IMR-90 (cell line): ENCODE measurements around the gene MOV10L1. TPM values are rescaled to one million over a fixed set of nuclear protein-coding genes. Genes with fewer than 3 reads are reported as not detected.

Experiments used
- ATAC-seq: fragments of 200-7000 bp; cut with Tn5 transposase; 2 replicates; pipeline ENCODE4 v1.9.1; 2020; ENCODE audit warnings: low read depth, mild to moderate bottlenecking, moderate library complexity
- BruUV-seq: library from RNA; stranded (reverse); fragments of 400-500 nt; replicated peaks from 2 replicates; lab custom pipeline; 2021; lab: Mats Ljungman, UMichigan
- CTCF ChIA-PET: fragments of 300-600 bp; formaldehyde crosslinking; extraction: SDS; loops from one replicate; lab custom pipeline; 2021; ENCODE audit warnings: antibody characterized with exemption; lab: Yijun Ruan, JAX
- POLR2A ChIA-PET: fragments of 300-600 bp; sonication (Branson Sonifier 250); formaldehyde crosslinking; loops from one replicate; lab custom pipeline; 2022; ENCODE audit warnings: antibody characterized with exemption; ENCODE audit not compliant: unreplicated experiment; lab: Charles Lee
- DNase-seq: peaks from one replicate; pipeline ENCODE4 v3.0.0; 2013
- H2AFZ ChIP-seq: replicated peaks from 2 replicates; pipeline ENCODE3; 2013; ENCODE audit warnings: low read length, mild to moderate bottlenecking; ENCODE audit not compliant: poor library complexity
- H2AK5ac ChIP-seq: 2 replicates; pipeline ENCODE4 v1.6.1; 2013; ENCODE audit warnings: low read depth, low read length, inconsistent platforms
- H2AK9ac ChIP-seq: replicated peaks from 2 replicates; pipeline ENCODE3; 2013; ENCODE audit warnings: mild to moderate bottlenecking, low read depth, low read length, moderate library complexity; ENCODE audit not compliant: poor library complexity
- H2BK120ac ChIP-seq: 2 replicates; pipeline ENCODE4 v1.6.1; 2013; ENCODE audit warnings: low read depth, low read length, inconsistent platforms
- H2BK15ac ChIP-seq: 3 replicates; pipeline ENCODE4 v1.6.1; 2013; ENCODE audit warnings: low read depth, low read length, inconsistent platforms
- H2BK20ac ChIP-seq: 2 replicates; pipeline ENCODE4 v1.6.1; 2013; ENCODE audit warnings: low read depth, mild to moderate bottlenecking, inconsistent platforms, low read length, moderate library complexity
- H2BK5ac ChIP-seq: 2 replicates; pipeline ENCODE4 v1.6.1; 2013; ENCODE audit warnings: mild to moderate bottlenecking, low read depth, low read length, inconsistent platforms; ENCODE audit not compliant: poor library complexity, severe bottlenecking
- H3K14ac ChIP-seq: replicated peaks from 2 replicates; pipeline ENCODE4 v1.6.1; 2013; ENCODE audit warnings: low read depth, low read length, inconsistent platforms
- H3K18ac ChIP-seq: 2 replicates; pipeline ENCODE4 v1.6.1; 2013; ENCODE audit warnings: low read depth, low read length, control low read depth
- H3K23ac ChIP-seq: 2 replicates; pipeline ENCODE4 v1.6.1; 2013; ENCODE audit warnings: low read depth, low read length, inconsistent platforms
- H3K27ac ChIP-seq: 2 replicates; pipeline ENCODE4 v1.5.1; 2013; ENCODE audit warnings: mild to moderate bottlenecking, control low read depth, low read length; ENCODE audit not compliant: insufficient read depth
- H3K27me3 ChIP-seq: 2 replicates; pipeline ENCODE4 v1.6.1; 2013; ENCODE audit warnings: low read length; ENCODE audit not compliant: control insufficient read depth, insufficient read depth
- H3K36me3 ChIP-seq: 2 replicates; pipeline ENCODE4 v1.6.1; 2013; ENCODE audit warnings: low read length, mixed read lengths; ENCODE audit not compliant: control insufficient read depth, insufficient read depth
- H3K4ac ChIP-seq: 2 replicates; pipeline ENCODE4 v1.6.1; 2013; ENCODE audit warnings: low read depth, low read length, inconsistent platforms
- H3K4me1 ChIP-seq: 2 replicates; pipeline ENCODE4 v1.6.1; 2013; ENCODE audit warnings: low read length, mixed read lengths; ENCODE audit not compliant: control insufficient read depth, insufficient read depth
- H3K4me2 ChIP-seq: 2 replicates; pipeline ENCODE4 v1.6.1; 2013; ENCODE audit warnings: low read depth, mild to moderate bottlenecking, control low read depth, low read length, moderate library complexity
- H3K4me3 ChIP-seq: 2 replicates; pipeline ENCODE4 v1.5.1; 2013; ENCODE audit warnings: low read depth, mild to moderate bottlenecking, control low read depth, low read length, moderate library complexity; ENCODE audit not compliant: insufficient read depth
- H3K56ac ChIP-seq: 2 replicates; pipeline ENCODE4 v1.6.1; 2013; ENCODE audit warnings: low read length, inconsistent platforms; ENCODE audit not compliant: insufficient read depth; ENCODE audit errors: extremely low read depth
- H3K79me1 ChIP-seq, 2 experiments: 2 replicates each; pipeline ENCODE4 v1.6.1; 2013; ENCODE audit warnings: low read length in 2 of 2, inconsistent platforms in 1 of 2, low read depth in 1 of 2
- H3K9ac ChIP-seq: 2 replicates; pipeline ENCODE4 v1.6.1; 2013; ENCODE audit warnings: low read depth, low read length, control low read depth
- H3K9me1 ChIP-seq: 2 replicates; pipeline ENCODE4 v1.6.1; 2013; ENCODE audit warnings: low read length, inconsistent platforms; ENCODE audit not compliant: insufficient read depth
- H3K9me3 ChIP-seq: 2 replicates; pipeline ENCODE4 v1.6.1; 2013; ENCODE audit warnings: low read length; ENCODE audit not compliant: control insufficient read depth, insufficient read depth
- H4K20me1 ChIP-seq: 2 replicates; pipeline ENCODE4 v1.6.1; 2013; ENCODE audit warnings: low read length, inconsistent platforms; ENCODE audit not compliant: insufficient read depth
- H4K5ac ChIP-seq: 2 replicates; pipeline ENCODE4 v1.6.1; 2013; ENCODE audit warnings: mild to moderate bottlenecking, low read depth, low read length, control low read depth
- H4K8ac ChIP-seq, 2 experiments: 2 replicates each; pipeline ENCODE4 v1.6.1; 2013; ENCODE audit warnings: low read depth in 2 of 2, low read length in 2 of 2, control low read depth in 1 of 2, inconsistent platforms in 1 of 2
- H4K91ac ChIP-seq: 2 replicates; pipeline ENCODE4 v1.6.1; 2013; ENCODE audit warnings: low read depth, low read length, inconsistent platforms; ENCODE audit not compliant: insufficient read depth
- CHD1 ChIP-seq: IDR thresholded peaks from 2 replicates; pipeline ENCODE4 v1.6.1; 2012; ENCODE audit warnings: low read depth, low read length, improper control_type of control experiment
- MAFK ChIP-seq: IDR thresholded peaks from 2 replicates; pipeline ENCODE4 v1.6.1; 2012; ENCODE audit warnings: low read depth, low read length, improper control_type of control experiment
- NFE2L2 ChIP-seq: fragments of 150-350 bp; IDR thresholded peaks from 2 replicates; pipeline ENCODE4 v1.6.1; 2016; ENCODE audit warnings: low read depth, mild to moderate bottlenecking, low read length
- RCOR1 ChIP-seq: IDR thresholded peaks from 2 replicates; pipeline ENCODE4 v1.6.1; 2012; ENCODE audit warnings: mild to moderate bottlenecking, low read length, improper control_type of control experiment; ENCODE audit not compliant: insufficient replicate concordance
- SMC3 ChIP-seq: fragments of 150-350 bp; IDR thresholded peaks from 2 replicates; pipeline ENCODE4 v1.6.1; 2016; ENCODE audit warnings: low read depth, mild to moderate bottlenecking, antibody characterized with exemption, low read length, moderate library complexity
- USF2 ChIP-seq: fragments of 150-350 bp; IDR thresholded peaks from 2 replicates; pipeline ENCODE4 v1.6.1; 2017; ENCODE audit warnings: mild to moderate bottlenecking, antibody characterized with exemption, low read length, low read depth
- WGBS, 2 experiments: methylation state at CpG; one replicate each; pipeline versions ENCODE4 v1.1.5 to v1.1.7; 2013; ENCODE audit warnings: missing lambda C conversion rate in 2 of 2; ENCODE audit not compliant: insufficient read length in 1 of 2; ENCODE audit errors: extremely low coverage in 2 of 2; 5-methylcytosine and 5-hydroxymethylcytosine counted together
- dilution Hi-C: fragments of 300-500 bp; cut with HindIII; formaldehyde crosslinking; loops from one replicate; pipeline ENCODE4 v1.14.3; 2018; ENCODE audit warnings: low sequenced_read_pairs; ENCODE audit not compliant: unreplicated experiment
- in situ Hi-C: fragments of 300-500 bp; cut with MboI; formaldehyde crosslinking; loops from 3 replicates; pipeline ENCODE4 v1.14.3; 2019; ENCODE audit warnings: low sequenced_read_pairs, inconsistent platforms, mixed read lengths
- intact Hi-C: fragments of 100-400 bp; cut with micrococcal nuclease; formaldehyde crosslinking; loops from 2 replicates; pipeline ENCODE4 v1.10.0; 2022
- polyA plus RNA-seq, 3 experiments: library from polyadenylated mRNA; depleted of rRNA; stranded (reverse); fragments of >200 nt; gene quantifications; 2 replicates each; pipeline ENCODE4 v1.2.3, GENCODE V29; 2012; ENCODE audit warnings: low replicate concordance in 1 of 3
- total RNA-seq: library from RNA; depleted of rRNA; stranded (reverse); fragments of >200 nt; gene quantifications from 2 replicates; pipeline ENCODE4 v1.2.3, GENCODE V29; 2012

The MOV10L1 gene
- total and polyA plus RNA-seq, 2 of the 4 experiments (the other 2 are of a cell fraction): 0.72 to 1.4 TPM

- Histone ChIP-seq H3K4me3 (no peak overlapping the region), H3K18ac (no peak overlapping the region; the same call in 1 of the 2 replicates), H3K4me2 (no peak overlapping the region), H3K36me3 (no peaks in the 10 kb centered on the region), H3K14ac (no peak overlapping the region), H3K9me1 (peaks cover 6% of the 10 kb centered on the region; the same call in 1 of the 2 replicates), H4K8ac (no peak overlapping the region), H3K79me1 (no peaks in the 10 kb centered on the region), H2AK9ac (no peak overlapping the region), H2BK120ac (no peak overlapping the region), H3K56ac (no peak overlapping the region), H4K5ac (peak overlapping the region; percentile 5; the same call in 1 of the 2 replicates), H3K23ac (no peak overlapping the region), H4K20me1 (no peaks in the 10 kb centered on the region), H2BK20ac (no peak overlapping the region), H4K91ac (no peak overlapping the region), H2AFZ (peak overlapping the region; percentile 56), H3K27ac (no peak overlapping the region), H3K4me1 (peaks cover 9% of the 10 kb centered on the region; the same call in 1 of the 2 replicates), H2AK5ac (peak overlapping the region; percentile 64; the same call in 1 of the 2 replicates), H2BK15ac (no peak overlapping the region), H3K9me3 (peaks cover 14% of the 10 kb centered on the region), H3K27me3 (no peaks in the 10 kb centered on the region), H2BK5ac (no peak overlapping the region), H3K9ac (no peak overlapping the region), H3K4ac (no peak overlapping the region)
- DNase-seq (no peak), ATAC-seq (no peak)
- TF ChIP-seq USF2 (no peak), SMC3 (no peak), MAFK (no peak), RCOR1 (no peak), CHD1 (no peak), NFE2L2 (no peak)
- no TSS peak for BruUV-seq
- intact Hi-C loops (loop anchor here (5.0 kb wide), 1 partner anchor 54 kb away; no protein-coding TSS in a partner anchor), in situ Hi-C loops (no loop called here), dilution Hi-C loops (no loop called here)
- ChIA-PET CTCF (no interaction called here), POLR2A (no interaction called here)
- 80% methylated on average over 1 of the region's 12 CpGs; no CpG with 5 or more reads in 1 of the 2 experiments for WGBS, 2 experiments
Observed at GRCh38 chr22:50088096-50088495, 1.7 kb upstream of the MOV10L1 start.
